HEK293 (cell line): ENCODE measurements around the gene CTIF.
A peak's percentile ranks its signal among the peaks of the same experiment; 100 is the strongest.

ENCODE experiments used
- CTCF ChIP-seq: fragments of 450-650 bp; formaldehyde crosslinking; IDR thresholded peaks from 2 replicates; pipeline ENCODE4 v1.5.1; 2016; ENCODE audit warnings: missing biosample characterization, missing genetic modification characterization
- KLF10 ChIP-seq: fragments of 450-650 bp; IDR thresholded peaks from 2 replicates; pipeline ENCODE4 v1.5.1; 2018; ENCODE audit warnings: missing biosample characterization, mild to moderate bottlenecking, missing genetic modification characterization
- PRDM10 ChIP-seq: fragments of 450-650 bp; formaldehyde crosslinking; IDR thresholded peaks from 2 replicates; pipeline ENCODE4 v1.5.1; 2016; ENCODE audit warnings: missing biosample characterization, missing genetic modification characterization
- TCF7L2 ChIP-seq: IDR thresholded peaks from 2 replicates; pipeline ENCODE4 v1.6.1; 2011; ENCODE audit warnings: low read depth, mild to moderate bottlenecking, inconsistent platforms, low read length, moderate library complexity, borderline replicate concordance
- YY1 ChIP-seq: fragments of 450-650 bp; formaldehyde crosslinking; IDR thresholded peaks from 2 replicates; pipeline ENCODE4 v1.5.1; 2018; ENCODE audit warnings: missing biosample characterization, missing genetic modification characterization
- ZBTB6 ChIP-seq: fragments of 450-650 bp; formaldehyde crosslinking; IDR thresholded peaks from 2 replicates; pipeline ENCODE4 v1.5.1; 2017; ENCODE audit warnings: missing biosample characterization, missing genetic modification characterization
- ZNF202 ChIP-seq: fragments of 450-650 bp; formaldehyde crosslinking; IDR thresholded peaks from 2 replicates; pipeline ENCODE4 v1.5.1; 2016; ENCODE audit warnings: missing biosample characterization, missing genetic modification characterization, borderline replicate concordance
- ZNF248 ChIP-seq: fragments of 450-650 bp; formaldehyde crosslinking; IDR thresholded peaks from 2 replicates; pipeline ENCODE4 v1.5.1; 2017; ENCODE audit warnings: missing biosample characterization, missing genetic modification characterization
- ZNF423 ChIP-seq: fragments of 450-650 bp; formaldehyde crosslinking; IDR thresholded peaks from 2 replicates; pipeline ENCODE4 v1.5.1; 2016; ENCODE audit warnings: missing biosample characterization, missing genetic modification characterization
- ZNF558 ChIP-seq: fragments of 450-650 bp; formaldehyde crosslinking; IDR thresholded peaks from 2 replicates; pipeline ENCODE4 v1.5.1; 2016; ENCODE audit warnings: missing biosample characterization, missing genetic modification characterization
- ZNF76 ChIP-seq: fragments of 450-650 bp; formaldehyde crosslinking; IDR thresholded peaks from 2 replicates; pipeline ENCODE4; 2016; ENCODE audit warnings: low read depth, missing biosample characterization, missing genetic modification characterization, borderline replicate concordance
- ZNF768 ChIP-seq: fragments of 450-650 bp; formaldehyde crosslinking; IDR thresholded peaks from 2 replicates; pipeline ENCODE4 v1.5.1; 2018; ENCODE audit warnings: missing biosample characterization, mild to moderate bottlenecking, missing genetic modification characterization

- no peak for TF ChIP-seq ZNF768 (tag by site-specific recombination)
- 0 out of 2 replicates have a peak, but pooled peaks have one; percentile 51 for TF ChIP-seq PRDM10 (tag by site-specific recombination)
- no peak for TF ChIP-seq CTCF
- no peak for TF ChIP-seq YY1 (tag by site-specific recombination)
- TF ChIP-seq KLF10 (tag by site-specific recombination): no peak
- no peak for TF ChIP-seq ZNF202
- no peak for TF ChIP-seq TCF7L2
- no peak for TF ChIP-seq ZNF76 (tag by site-specific recombination)
- no peak for TF ChIP-seq ZBTB6 (tag by site-specific recombination)
- no peak for TF ChIP-seq ZNF423 (tag by site-specific recombination)
- no peak for TF ChIP-seq ZNF558 (tag by site-specific recombination)
- TF ChIP-seq ZNF248 (tag by site-specific recombination): no peak
Observed at GRCh38 chr18:48763719-48764100, 224.9 kb downstream of the CTIF start.
